ENCODE data around the gene APCDD1.

- TF ChIP-seq, protein P1, sequence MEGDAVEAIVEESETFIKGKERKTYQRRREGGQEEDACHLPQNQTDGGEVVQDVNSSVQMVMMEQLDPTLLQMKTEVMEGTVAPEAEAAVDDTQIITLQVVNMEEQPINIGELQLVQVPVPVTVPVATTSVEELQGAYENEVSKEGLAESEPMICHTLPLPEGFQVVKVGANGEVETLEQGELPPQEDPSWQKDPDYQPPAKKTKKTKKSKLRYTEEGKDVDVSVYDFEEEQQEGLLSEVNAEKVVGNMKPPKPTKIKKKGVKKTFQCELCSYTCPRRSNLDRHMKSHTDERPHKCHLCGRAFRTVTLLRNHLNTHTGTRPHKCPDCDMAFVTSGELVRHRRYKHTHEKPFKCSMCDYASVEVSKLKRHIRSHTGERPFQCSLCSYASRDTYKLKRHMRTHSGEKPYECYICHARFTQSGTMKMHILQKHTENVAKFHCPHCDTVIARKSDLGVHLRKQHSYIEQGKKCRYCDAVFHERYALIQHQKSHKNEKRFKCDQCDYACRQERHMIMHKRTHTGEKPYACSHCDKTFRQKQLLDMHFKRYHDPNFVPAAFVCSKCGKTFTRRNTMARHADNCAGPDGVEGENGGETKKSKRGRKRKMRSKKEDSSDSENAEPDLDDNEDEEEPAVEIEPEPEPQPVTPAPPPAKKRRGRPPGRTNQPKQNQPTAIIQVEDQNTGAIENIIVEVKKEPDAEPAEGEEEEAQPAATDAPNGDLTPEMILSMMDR (IDR thresholded peaks at IDR 0.05) = no peak
- TF ChIP-seq POLR2A (IDR thresholded peaks at IDR 0.05) = no peak
These were observed 13.6 kb upstream of the APCDD1 start for GRCh38 chr18:10440884-10441283.
